GM18858 (cell line): ENCODE data around the gene HS3ST5.
A peak's percentile ranks its signal among the peaks of the same experiment; 100 is the strongest.
"Not testable (repeated sequence)": the region's sequence is repeated elsewhere in the genome, so short reads cannot be mapped to it uniquely, and the experiment has no call there.

Experiments used
- ATAC-seq: cut with Tn5 transposase; IDR thresholded peaks from one replicate; pipeline ENCODE4 v1.9.1; 2021; ENCODE audit not compliant: unreplicated experiment

Gene HS3ST5

GRCh38 chr6:114339706-114340105 lies 3.1 kb downstream of the HS3ST5 start:
- ATAC-seq = no peak

- no peak for ATAC-seq
Measured at GRCh38 chr6:114334237-114334636, 8.6 kb downstream of the HS3ST5 start.

- no peak for ATAC-seq
Measured at GRCh38 chr6:114327074-114327473, 15.7 kb downstream of the HS3ST5 start.

- ATAC-seq = no peak
Measured at GRCh38 chr6:114323784-114324183, 19.0 kb downstream of the HS3ST5 start.

GRCh38 chr6:114319749-114320148 lies 23.1 kb downstream of the HS3ST5 start:
- no peak for ATAC-seq

GRCh38 chr6:114315831-114316595 lies 26.8 kb downstream of the HS3ST5 start:
- ATAC-seq = no peak

- not testable (repeated sequence) for ATAC-seq
Measured at GRCh38 chr6:114313816-114314215, 29.0 kb downstream of the HS3ST5 start.

GRCh38 chr6:114312931-114313330 lies 29.9 kb downstream of the HS3ST5 start:
- ATAC-seq = peak; percentile 78

GRCh38 chr6:114310053-114310452 lies 32.8 kb downstream of the HS3ST5 start:
- no peak for ATAC-seq

GRCh38 chr6:114304304-114304887 lies 38.4 kb downstream of the HS3ST5 start:
- no peak for ATAC-seq

- no peak for ATAC-seq
Measured at GRCh38 chr6:114301596-114302219, 41.1 kb downstream of the HS3ST5 start.

GRCh38 chr6:114297135-114297534 lies 45.7 kb downstream of the HS3ST5 start:
- no peak for ATAC-seq

GRCh38 chr6:114292431-114292830 lies 50.4 kb downstream of the HS3ST5 start:
- no peak for ATAC-seq

- ATAC-seq = no peak
Measured at GRCh38 chr6:114291428-114291827, 51.4 kb downstream of the HS3ST5 start.

GRCh38 chr6:114290864-114291263 lies 52.0 kb downstream of the HS3ST5 start:
- ATAC-seq = no peak

- no peak for ATAC-seq
Measured at GRCh38 chr6:114288701-114289495, 53.9 kb downstream of the HS3ST5 start.

GRCh38 chr6:114287461-114287860 lies 55.4 kb downstream of the HS3ST5 start:
- ATAC-seq = no peak

GRCh38 chr6:114286211-114286610 lies 56.6 kb downstream of the HS3ST5 start:
- no peak for ATAC-seq

- ATAC-seq = no peak
Measured at GRCh38 chr6:114284281-114284680, 58.5 kb downstream of the HS3ST5 start.

- no peak for ATAC-seq
Measured at GRCh38 chr6:114282292-114282691, 60.5 kb downstream of the HS3ST5 start.

- no peak for ATAC-seq
Measured at GRCh38 chr6:114281496-114281895, 61.3 kb downstream of the HS3ST5 start.
